HG02973 (cell line): ENCODE results near the gene YPEL5.
"Not testable (repeated sequence)": the region's sequence is repeated elsewhere in the genome, so short reads cannot be mapped to it uniquely, and the experiment has no call there.

Experiments used
- ATAC-seq: cut with Tn5 transposase; IDR thresholded peaks from one replicate; pipeline ENCODE4 v1.9.1; 2021; ENCODE audit warnings: moderate library complexity; ENCODE audit not compliant: unreplicated experiment

The YPEL5 gene

GRCh38 chr2:30146337-30147195 is at the start of gene YPEL5:
YPEL5 (plus strand) TSS chr2:30147007; CDS start chr2:30156652, 9,645 bp downstream.
- peak; percentile 90 for ATAC-seq

GRCh38 chr2:30098266-30099005 is 48.4 kb upstream of the YPEL5 start:
- ATAC-seq: no peak

- not testable (repeated sequence) for ATAC-seq
Observed at GRCh38 chr2:30099366-30099765, 47.4 kb upstream of the YPEL5 start.

- not testable (repeated sequence) for ATAC-seq
Observed at GRCh38 chr2:30100691-30101090, 46.1 kb upstream of the YPEL5 start.

- no peak for ATAC-seq
Observed at GRCh38 chr2:30104307-30104706, 42.5 kb upstream of the YPEL5 start.

- no peak for ATAC-seq
Observed at GRCh38 chr2:30105556-30105955, 41.3 kb upstream of the YPEL5 start.

- ATAC-seq: no peak
Observed at GRCh38 chr2:30106543-30106942, 40.3 kb upstream of the YPEL5 start.

GRCh38 chr2:30108192-30108591 is 38.6 kb upstream of the YPEL5 start:
- no peak for ATAC-seq

GRCh38 chr2:30108851-30109250 is 38.0 kb upstream of the YPEL5 start:
- ATAC-seq: no peak

GRCh38 chr2:30109856-30110255 is 37.0 kb upstream of the YPEL5 start:
- no peak for ATAC-seq

- no peak for ATAC-seq
Observed at GRCh38 chr2:30110773-30111172, 36.0 kb upstream of the YPEL5 start.

GRCh38 chr2:30111186-30111585 is 35.6 kb upstream of the YPEL5 start:
- ATAC-seq: not testable (repeated sequence)

GRCh38 chr2:30112561-30112960 is 34.2 kb upstream of the YPEL5 start:
- no peak for ATAC-seq

GRCh38 chr2:30113617-30114293 is 33.1 kb upstream of the YPEL5 start:
- ATAC-seq: no peak

GRCh38 chr2:30115141-30115980 is 31.4 kb upstream of the YPEL5 start:
- ATAC-seq: no peak

- no peak for ATAC-seq
Observed at GRCh38 chr2:30115981-30116285, 30.9 kb upstream of the YPEL5 start.

GRCh38 chr2:30122362-30122761 is 24.4 kb upstream of the YPEL5 start:
- ATAC-seq: no peak

- ATAC-seq: no peak
Observed at GRCh38 chr2:30127016-30127893, 19.6 kb upstream of the YPEL5 start.

- no peak for ATAC-seq
Observed at GRCh38 chr2:30134582-30134981, 12.2 kb upstream of the YPEL5 start.

- ATAC-seq: no peak
Observed at GRCh38 chr2:30135541-30135940, 11.3 kb upstream of the YPEL5 start.
